Adrenal gland (tissue), 5 donors: ENCODE results near the gene UTF1.

Experiments used
- CTCF ChIP-seq, 6 experiments: fragments of 450-650 bp in 4 of 6; fragments of 200-600 bp in 2 of 6; sonication (generic) in 1 of 6; IDR thresholded peaks; 1 replicate in 5 of 6; 2 replicates in 1 of 6; pipeline versions ENCODE4 v1.5.1 to v1.8.0; 2016 to 2021; ENCODE audit warnings: antibody characterized with exemption in 6 of 6, mild to moderate bottlenecking in 2 of 6, moderate library complexity in 1 of 6
- POLR2A ChIP-seq, 2 donors: fragments of 450-650 bp; IDR thresholded peaks; one replicate each; pipeline ENCODE4 v1.6.1; 2017; ENCODE audit warnings: antibody characterized with exemption in 2 of 2, mild to moderate bottlenecking in 2 of 2, moderate library complexity in 1 of 2
- donor health status: DM: no; HTN: no; CAD: no.

- TF ChIP-seq CTCF (IDR thresholded peaks at IDR 0.05): no peak
- TF ChIP-seq POLR2A (IDR thresholded peaks at IDR 0.05): no peak
Observed at GRCh38 chr10:133252223-133252552, 22.2 kb downstream of the UTF1 start.
